GM18498 (cell line): ENCODE results near the gene EML3.
"Not testable (repeated sequence)": the region's sequence is repeated elsewhere in the genome, so short reads cannot be mapped to it uniquely, and the experiment has no call there.

Source experiments
- ATAC-seq: cut with Tn5 transposase; IDR thresholded peaks from one replicate; pipeline ENCODE4 v1.9.1; 2021; ENCODE audit warnings: mild to moderate bottlenecking, moderate library complexity; ENCODE audit not compliant: unreplicated experiment

The EML3 gene

DNA sequence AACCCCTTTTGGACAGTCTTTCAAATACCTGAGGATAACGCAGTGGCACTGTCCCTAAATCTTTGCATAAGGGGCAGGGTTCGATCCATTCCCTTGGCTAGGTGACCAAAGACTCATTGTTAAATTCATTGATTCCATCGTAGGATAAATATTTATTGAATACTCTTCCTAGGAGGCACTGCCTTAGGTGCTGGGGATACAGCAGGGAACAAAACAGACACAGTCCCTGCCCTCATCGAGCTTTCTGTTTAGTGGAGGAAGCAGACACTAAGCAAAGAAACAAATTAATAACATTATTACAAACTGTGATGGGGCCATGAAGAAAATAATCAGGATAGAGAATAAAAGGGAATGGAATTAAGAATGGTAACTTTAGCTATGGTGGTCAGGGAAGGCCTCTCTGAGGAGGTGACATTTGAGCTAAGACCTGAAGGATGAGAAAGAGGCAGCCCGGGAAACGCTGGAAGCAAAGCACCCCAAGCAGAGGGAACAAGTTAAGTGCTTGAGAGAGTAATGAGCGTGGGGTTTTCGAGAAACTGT is 8.5 kb upstream of the EML3 start:
- no peak for ATAC-seq

DNA sequence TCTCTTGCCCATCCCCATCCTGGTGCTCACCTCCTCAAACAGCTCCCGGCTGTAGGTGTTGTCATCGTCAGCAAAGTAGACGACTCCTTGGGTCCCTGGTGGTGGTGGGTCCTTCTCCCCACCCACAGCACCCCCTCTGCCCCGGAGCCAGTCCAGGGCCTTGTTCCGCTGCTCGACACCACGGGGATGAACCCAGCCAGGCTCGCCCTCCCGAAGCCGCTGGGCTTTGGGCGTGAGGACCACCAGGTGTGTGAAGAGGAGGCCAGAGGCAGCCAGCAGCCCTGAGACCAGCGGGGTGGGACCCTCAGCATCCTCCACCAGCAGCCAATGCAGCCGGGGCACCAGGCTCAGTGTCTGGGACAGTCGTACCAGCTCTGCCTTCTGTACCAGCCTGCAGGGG is 4.4 kb upstream of the EML3 start:
- not testable (repeated sequence) for ATAC-seq

DNA sequence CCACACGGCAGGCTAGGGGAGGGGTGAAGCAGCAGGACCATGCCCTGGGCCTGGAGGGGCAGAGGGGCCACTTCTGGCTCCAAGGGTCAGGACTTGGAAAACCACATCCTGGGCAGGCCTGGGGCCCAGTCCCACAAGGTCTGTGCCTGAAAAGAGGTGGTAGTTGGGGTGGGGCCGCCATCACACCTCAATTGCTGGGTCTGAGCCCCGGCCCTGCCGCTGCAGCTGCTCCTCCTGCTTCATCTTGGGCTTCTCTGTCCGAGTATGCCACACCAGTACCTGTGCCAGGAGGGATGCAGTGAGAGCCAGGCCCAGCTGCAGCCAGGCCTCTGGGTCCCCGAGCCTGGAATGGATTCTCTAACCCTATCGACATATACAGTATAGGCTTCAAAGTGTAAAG is 2.9 kb upstream of the EML3 start:
- no peak for ATAC-seq

DNA sequence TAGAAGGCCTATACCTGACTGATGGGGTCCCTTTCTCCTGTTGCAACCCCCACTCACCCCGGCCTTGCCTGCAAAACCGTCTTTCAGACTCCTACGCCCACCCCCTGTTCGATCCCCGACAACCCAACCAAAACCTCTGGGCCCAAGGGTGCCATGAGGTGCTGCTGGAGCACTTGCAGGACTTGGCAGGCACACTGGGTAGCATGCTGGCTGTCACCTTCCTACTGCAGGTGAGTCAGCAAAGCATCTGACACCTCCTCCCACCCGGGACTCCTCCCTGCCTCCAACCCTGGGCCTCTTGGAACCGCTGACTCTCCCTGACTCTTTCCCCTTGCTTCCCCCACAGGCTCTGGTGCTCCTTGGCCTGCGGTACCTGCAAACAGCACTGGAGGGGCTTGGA is 1.7 kb upstream of the EML3 start:
- no peak for ATAC-seq

DNA sequence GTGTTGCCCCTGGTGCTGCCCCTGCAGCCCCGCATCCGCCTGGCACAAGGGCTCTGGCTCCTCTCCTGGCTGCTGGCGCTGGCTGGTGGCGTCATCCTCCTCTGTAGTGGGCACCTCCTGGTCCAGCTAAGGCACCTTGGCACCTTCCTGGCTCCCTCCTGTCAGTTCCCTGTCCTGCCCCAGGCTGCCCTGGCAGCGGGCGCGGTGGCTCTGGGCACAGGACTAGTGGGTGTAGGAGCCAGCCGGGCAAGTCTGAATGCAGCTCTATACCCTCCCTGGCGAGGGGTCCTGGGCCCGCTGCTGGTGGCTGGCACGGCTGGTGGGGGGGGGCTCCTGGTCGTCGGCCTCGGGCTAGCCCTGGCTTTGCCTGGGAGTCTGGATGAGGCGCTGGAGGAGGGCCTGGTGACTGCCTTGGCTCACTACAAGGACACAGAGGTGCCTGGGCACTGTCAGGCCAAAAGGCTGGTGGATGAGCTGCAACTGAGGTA is 760 bp upstream of the EML3 start:
- no peak for ATAC-seq

DNA sequence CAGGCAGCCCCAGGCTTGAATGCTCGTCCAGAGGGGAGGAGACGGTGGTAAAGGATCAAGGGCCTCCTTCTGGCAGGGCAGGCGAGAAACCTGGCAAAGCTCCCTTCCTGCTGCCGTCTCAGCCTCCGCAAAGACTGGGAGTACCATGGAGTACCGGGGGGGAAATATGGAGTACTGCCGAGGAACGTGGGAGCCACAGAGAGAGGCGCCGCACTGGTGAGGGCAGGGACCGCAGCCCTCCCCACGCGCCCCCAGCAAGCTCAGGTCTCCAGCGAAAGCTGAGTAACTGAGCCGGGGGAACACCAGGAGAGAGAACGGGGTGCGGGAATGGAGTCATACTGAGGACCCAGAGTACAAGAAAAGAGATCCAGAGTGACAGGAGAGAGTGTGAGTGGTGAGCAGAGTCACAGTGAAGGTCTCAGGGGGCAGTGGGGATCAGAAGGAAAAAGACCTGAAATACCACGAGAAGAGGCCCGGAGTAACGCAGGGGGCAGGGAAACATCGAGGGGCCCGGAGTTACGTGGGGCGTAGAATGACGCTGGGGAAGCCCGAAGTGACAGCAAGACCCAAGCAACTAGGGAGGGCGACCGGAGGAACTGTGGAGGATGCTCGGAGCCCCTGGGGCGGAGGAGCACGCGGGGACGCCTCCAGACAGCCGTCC is 740 bp downstream of the EML3 start:
- ATAC-seq: peak; percentile 30

DNA sequence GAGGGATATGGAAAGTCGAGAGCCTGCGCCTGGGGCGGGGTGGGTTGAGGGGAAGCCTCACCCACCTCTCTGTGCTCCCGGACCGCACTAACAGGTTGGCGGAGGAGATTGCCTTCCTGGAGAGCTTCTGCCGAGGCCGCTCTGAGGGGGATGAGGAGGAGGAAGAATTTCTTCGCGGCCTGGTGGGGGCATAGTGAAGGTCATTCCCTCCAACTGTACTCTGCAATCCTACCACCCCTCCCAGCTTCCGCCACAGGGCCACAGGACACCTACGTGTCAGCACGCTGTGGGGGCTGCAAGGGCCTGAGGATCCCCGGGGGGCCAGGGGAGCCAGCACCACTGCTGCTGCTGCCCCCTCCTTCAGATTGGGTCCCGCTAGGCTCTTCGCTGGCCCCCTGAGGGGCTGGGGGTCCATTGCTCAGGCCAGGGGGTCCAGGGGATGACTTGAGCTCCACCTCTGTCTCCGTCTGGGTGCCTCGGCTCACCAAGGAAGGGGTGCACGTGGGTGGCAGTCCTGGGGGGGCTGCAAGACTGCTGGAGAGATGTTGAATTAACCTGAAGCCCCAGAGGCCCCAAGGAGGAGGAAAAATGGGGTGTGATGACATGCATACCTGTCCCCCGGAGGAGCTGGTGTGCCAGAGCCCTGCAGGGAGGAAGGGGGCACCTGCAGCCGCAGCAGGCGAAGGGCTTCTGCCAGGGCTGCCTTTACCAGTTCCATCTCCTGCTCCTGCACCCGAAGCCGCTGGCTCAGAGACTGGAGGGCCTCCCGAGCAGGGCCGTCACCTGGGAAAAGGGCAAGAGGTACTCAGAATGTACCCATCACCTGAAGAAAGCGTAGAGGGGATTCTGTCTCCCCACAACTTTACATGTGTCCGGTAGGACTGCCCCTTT is 1.5 kb downstream of the EML3 start:
- ATAC-seq: no peak

DNA sequence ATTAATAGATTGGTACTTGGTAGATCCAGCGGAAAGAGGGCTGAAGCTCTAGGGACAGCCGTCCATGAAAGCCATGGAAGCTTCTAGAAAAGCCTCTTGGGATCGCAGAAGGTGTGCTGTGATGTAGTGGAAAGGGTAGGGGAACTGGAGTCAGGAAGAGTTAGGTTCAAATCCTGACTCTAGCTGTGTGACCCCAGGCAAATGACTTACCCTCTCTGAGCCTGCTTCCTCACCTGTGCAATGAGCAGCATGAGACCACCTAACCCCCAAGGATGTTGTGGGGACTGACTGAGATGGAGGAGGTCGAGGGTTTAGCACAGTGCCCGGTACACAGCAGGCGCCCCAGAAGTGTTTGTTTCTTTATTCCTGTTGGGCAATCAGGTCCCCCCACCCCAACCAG is 2.2 kb downstream of the EML3 start:
- no peak for ATAC-seq

DNA sequence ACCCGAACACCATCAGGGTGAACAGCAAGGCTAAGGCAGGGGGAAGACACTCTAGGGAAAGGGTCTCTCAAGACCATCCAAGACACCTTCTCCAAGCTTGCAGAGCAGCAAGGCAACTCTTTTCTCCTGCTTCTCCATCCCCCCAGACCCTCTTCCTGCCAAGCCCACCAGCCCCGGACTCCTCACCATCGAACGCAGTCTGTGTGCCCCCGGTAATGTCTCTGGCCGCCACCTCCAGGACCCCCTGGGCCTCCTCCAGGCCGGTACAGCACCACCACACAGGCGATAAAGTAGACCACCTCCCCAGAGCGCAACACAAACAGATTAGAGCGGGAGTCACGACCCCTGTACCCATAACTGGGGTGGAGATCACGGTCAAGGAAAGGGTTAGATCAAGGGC is 3.8 kb downstream of the EML3 start:
- ATAC-seq: no peak

DNA sequence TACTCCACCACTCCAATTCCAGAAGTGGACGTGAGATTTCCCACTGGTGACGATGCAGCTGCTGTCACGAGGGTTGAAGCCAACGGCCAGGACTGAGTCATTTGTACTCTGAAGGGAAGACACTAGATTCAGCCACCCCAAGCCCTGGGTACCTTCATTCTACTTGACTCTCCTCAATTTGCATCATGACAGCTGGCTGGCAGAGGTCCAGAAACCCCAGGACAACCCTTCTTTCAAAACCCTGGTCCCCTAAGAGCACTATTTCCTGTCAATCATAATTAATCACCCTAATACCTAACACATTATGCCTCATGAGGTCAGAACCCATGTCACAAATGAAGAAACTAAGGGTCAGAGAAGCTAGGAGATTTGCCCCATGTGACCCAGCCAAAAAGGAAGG is 4.9 kb downstream of the EML3 start:
- no peak for ATAC-seq

DNA sequence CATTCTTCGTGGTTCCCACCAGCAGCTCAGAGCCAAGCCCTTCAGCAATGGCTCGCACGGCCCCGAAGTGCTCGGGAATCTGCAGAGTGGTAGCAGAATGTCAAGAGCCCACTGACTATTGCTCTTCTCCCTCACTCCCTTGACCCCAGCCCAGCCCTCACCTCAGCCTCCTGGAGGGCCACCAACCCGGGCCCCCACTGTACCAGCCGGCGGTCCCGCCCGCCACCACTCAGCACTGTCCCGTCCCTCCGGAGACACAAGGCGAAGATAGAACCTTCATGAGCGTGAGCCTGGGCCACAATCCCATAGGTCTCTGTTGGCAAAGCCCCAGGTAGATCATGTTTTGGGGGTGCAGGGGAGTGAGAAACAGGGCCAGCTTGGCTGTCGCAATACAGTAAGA is 6.7 kb downstream of the EML3 start:
- ATAC-seq: no peak

DNA sequence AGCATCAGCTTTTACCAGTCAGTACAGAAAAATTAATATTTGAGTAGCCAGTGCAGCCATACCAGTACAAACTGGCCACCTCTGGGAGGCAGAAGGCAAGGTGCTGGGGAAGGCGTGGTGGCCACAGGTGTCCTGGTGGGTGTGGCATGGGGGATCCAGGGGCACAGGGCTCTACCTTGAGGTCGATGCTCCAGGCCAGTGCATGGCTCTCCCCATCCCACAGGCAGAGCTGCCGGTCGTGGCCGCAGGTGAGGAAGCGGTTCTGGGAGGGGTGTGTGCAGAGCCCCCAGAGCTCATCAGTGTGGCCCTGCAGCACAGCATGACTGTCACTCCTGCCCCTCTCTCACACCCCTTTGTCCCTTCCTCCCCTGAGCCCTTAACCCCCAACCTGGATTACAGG is 7.1 kb downstream of the EML3 start:
- ATAC-seq: no peak

DNA sequence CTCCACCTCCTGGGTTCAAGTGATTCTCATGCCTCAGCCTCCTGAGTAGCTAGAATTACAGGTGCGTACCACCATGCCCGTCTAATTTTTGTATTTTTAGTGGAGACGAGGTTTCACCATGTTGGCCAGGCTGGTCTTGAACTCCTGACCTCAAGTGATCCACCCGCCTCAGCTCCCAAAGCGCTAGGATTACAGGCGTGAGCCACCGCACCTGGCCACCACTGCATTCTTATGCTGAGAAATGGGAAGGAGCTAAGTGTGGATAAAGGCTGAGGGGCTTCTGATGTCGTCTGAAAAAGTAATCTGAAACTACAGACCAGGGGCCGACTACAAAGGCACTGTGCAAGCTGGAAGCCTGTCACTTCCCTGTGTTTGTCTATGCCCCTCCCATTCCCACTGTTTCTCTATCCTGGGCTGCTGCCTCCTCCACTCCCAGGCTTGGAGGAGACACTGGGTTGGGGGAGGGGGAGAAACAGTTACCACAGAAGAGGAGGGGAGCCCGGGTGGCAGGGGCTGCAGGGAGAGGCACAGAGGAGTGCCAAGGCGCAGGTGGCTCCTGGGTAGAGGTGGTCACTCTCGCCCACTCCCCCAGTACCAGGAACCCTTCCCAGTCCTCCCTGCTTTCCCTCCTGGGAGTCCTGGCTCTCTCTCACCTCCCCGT is 8.0 kb downstream of the EML3 start:
- ATAC-seq: no peak

DNA sequence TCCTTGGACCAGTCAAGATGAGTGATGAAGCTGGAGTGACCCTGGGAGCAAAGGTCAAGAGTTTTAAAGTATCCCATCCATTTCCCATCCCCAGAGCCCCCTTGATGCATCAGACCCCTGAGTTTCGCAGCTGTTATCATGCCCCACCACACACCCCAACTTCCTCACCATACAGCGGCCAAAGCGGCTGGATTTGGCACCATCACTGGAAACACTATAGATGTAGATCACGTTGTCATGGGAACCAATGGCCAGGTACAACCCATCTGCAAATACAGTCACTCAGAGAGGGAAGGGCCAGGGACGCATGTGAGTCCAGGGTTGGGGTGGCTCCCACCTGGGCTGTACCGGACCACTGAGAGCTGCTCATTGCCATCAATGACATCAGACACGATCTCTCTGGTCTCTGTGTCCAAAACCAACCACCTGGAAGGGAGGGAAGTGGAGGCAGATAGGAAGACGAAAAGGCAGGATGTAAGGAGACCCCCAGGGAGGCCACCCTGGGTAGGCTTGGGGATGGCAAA is 8.7 kb downstream of the EML3 start:
- no peak for ATAC-seq

DNA sequence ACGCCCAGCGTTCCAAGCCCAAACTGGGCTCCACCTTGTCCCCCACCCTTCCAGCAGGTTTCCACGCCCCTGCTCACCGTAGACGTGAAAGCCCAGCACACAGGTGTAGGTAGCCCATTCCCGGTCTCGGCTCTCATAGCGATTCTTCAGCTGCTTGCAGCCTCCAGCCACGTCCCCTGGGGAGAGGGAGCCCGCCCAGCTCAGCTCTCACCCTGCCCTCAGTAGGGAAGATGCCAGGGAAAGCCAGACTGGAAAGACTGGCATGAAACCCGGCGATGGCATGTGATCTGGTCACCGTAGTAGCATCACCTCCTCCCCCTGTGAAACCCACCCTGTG is 9.5 kb downstream of the EML3 start:
- no peak for ATAC-seq

DNA sequence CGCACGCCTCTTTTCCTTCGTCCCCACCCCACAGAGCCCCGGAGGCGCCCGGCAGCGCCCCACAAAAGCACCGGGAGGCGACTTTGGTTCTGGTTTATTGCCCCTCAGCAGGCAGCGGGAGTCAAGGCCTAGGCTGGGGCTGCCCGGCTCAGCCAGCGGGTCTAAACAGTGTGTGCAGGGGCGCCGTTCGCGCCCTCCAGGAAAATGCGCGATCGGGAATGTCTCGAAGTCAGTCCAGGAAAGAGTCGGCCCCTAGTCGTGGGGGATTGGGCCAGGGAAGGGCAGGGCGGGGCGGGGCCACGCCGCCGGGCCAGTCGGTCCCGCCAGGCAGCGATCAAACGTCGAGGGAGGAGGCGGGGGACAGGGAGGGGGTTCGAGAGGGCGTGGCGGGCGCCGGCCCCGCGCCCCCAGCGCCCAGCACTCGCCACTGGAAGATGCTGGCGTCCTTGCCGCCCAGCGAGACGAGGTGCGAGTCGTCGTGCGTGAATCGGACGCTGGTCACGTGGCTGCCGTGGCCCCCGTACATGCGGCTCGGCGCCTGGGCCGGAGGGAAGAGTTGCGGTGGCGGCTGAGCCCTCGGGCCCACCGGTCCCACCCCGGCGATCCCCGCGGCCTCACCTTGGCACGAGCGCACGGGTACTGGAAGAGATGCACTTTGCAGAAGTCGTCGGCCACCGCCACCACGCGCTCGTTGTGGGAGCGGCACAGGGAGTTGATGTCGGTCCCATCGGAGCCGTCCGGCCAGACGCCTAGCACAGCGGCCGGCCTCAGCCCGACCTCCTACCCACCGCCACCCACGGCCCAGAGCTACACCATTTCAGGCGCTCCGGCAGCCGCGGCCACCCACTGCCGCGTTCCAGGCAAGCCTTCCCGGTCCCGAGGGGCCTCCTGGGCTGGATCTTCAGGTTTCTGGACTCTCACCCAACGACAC is 10.2 kb downstream of the EML3 start:
- no peak for ATAC-seq

DNA sequence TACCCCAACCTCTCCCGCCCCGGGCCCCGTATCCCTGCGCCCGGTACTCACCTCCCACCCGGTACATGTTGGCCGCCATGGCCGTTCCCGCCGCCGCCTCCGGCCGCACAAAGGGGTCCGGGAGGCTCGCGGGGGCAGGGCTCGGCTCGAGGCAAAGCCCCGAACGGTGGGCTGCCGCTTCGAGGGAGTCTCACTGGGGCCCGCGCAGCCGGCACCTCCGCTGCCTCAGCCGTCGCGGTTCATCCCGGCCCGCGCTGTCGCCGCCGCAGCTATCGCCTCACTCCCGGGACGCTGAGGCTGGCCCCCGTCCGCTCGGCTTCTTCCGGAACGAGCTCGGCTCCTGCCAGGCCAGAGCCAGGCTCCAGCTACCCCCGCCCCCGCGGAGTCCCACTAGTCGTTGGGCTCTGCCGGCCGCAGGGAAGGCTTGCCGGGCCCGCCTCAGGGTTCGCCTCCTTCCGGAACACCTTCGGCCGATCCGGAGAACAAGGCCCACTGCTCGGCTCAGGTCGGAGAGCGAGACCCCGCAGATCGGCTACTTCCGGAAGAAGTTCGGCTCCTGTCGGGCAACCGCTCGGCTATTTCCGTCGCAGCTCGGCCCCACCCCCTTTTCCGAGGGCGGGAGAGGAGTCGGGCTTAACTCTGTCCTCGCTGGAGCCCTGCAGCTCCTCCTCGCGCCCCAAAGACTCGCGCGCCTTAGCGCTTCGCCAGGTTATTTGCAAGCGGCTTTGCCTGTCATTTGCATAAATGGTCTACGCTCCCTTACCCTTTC is 11.0 kb downstream of the EML3 start, which contains the start of gene MTA2:
Gene MTA2, minus strand, starts transcription at position 494 of the 769 bp plus-strand sequence. Its CDS starts 415 bp downstream, at position 79.
- peak; percentile 77 for ATAC-seq

DNA sequence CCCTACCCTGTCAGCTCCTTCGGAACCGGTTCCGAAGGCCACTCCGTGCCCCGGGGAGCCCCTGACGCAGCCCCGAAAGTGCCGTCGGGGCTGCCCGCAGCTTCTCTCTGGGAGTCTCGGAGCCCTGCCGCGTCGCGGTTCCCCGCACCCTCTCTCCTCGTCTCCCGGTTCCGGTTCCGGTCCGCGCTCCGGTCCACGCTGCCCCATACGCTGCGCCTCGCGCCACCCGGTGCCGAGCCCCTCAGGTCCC is 11.5 kb downstream of the EML3 start:
- no peak for ATAC-seq

DNA sequence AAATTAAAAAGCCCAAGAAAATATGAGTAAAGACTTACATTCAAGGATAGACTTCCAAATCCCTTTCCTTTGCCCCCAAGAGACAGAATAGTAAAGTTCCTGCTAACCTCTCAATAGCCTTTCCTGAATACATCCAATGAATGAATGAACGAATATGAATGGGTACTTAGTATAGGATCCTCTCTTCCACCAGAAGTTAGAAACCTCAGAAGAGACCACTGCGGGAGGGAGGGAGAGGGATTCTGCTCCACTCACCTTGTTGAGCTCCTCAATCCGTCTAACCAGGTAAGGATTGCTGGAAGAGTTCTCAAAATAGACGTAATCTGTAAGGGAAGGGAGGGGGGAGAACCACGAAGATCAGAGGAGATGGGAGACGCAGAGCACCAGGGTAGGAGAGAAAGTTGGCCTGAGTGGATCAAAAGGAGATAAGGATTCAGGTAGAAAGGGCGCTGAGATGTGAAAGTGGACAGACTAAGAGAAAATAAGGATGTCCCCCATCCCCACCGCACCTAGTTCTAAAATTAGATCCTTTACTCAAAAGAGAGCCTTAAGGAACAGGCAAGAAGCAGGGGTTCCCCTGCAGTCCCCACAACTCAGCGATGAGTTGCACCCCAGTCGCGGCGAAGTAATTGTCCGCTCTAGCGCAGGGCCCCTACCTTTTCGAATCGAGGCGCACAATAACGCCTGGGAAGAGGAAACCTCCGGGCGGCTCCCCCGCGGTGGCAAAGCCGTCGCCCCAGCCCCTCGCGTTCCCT is 12.0 kb downstream of the EML3 start:
- ATAC-seq: no peak
